Measurements from ENCODE around the gene SRRM5. TPM values are rescaled to one million over a fixed set of nuclear protein-coding genes. Genes with fewer than 3 reads are reported as not detected.

SRRM5 gene
- total RNA-seq, 2 donors from 2014 or later: 0.28 to 0.59 TPM

DNA sequence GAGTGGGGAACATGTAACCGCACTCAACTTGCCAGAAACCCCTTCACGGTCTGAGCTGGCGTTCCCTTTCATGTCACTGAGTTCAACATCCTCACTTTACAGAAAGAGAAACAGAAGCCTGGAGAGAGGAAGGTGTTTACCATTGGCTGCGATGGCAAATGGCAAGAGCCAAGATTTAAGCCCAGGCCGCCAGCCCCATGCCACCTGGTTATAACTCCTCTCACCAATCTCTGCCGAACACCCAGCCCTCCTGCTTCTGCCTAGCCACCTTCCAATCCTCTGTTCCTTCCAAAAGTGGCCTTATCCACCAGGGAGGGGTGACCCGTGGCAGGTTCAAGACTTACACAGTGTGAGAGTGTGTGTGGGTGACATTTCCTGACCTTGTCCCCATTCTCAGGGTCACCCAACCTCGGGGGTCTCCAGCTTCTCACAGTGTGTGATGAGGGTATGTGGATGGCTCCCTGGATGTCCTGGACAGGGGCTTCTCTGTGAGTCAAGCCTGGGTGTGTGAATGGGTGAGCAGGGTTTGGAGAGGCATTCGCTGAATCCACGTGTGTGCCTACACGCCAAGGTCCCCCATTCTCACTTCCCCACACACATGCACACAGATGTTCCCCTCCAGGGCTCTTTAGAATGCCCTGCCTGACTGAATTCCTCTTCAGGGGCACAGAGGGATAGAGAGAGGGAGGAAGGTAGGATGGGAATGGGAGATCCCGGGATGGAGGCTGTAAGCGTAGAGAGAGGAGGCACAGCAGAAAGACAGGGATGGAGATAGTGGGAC is 26.5 kb downstream of the SRRM5 start:
- no peaks in the 10 kb centered on the region for H3K36me3 ChIP-seq
- peak overlapping the region in 1 of 2 donors; percentile 56 for H3K4me3 ChIP-seq
- TF ChIP-seq POLR2A (IDR thresholded peaks at IDR 0.05) (no peak), CTCF (IDR thresholded peaks at IDR 0.05) (no peak), POLR2AphosphoS5 (IDR thresholded peaks at IDR 0.05) (no peak)
- H3K9me3 ChIP-seq: no peaks in the 10 kb centered on the region
- H3K4me1 ChIP-seq (replicated peaks): peaks cover 3% of the 10 kb centered on the region
- WGBS: 54% methylated on average over 13 of the region's 13 CpGs
- no peak for DNase-seq (ENCODE audit: low spot score)
- intact Hi-C loops (cut with DNase I): no loop called here
- H3K27ac ChIP-seq: peak overlapping the region in 1 of 2 donors; percentile 48
- H3K27me3 ChIP-seq (replicated peaks; ENCODE audit: insufficient read depth): no peaks in the 10 kb centered on the region

DNA sequence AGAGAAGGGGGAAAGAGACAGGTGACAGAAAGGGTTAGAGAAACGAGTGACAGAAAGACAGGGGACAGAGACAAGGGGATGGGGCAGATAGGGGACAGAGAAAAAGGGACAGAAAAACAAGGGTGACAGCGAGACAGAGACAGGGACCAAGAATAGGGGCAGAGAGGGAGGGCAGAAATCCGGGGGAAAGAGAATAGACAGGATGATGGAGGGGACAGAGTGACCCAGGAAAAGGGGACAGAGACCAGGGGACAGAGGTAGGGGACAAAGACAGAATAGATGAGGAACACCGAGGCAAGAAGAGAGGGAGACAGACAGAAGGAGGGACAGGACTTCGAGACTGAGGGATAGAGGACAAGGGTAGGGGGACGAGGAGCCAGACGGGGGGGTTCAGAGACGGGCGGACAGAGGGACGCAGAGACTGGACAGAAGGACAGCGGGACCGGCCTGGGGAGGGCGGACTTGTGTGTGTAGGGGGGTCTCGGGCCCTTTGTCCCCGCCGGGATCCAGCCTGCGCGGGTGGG is 27.2 kb downstream of the SRRM5 start:
- DNase-seq (ENCODE audit: low spot score): no peak
- Histone ChIP-seq H3K9me3 (no peaks in the 10 kb centered on the region), H3K4me1 (replicated peaks) (peaks cover 3% of the 10 kb centered on the region), H3K27ac (peak overlapping the region; percentile 38 to 48), H3K36me3 (no peaks in the 10 kb centered on the region), H3K4me3 (peak overlapping the region; percentile 51 to 56), H3K27me3 (replicated peaks; ENCODE audit: insufficient read depth) (no peaks in the 10 kb centered on the region)
- WGBS: 5% methylated on average over 18 of the region's 18 CpGs
- intact Hi-C loops (cut with DNase I): no loop called here
- TF ChIP-seq CTCF (IDR thresholded peaks at IDR 0.05): no peak
- TF ChIP-seq POLR2AphosphoS5 (IDR thresholded peaks at IDR 0.05): no peak
- TF ChIP-seq POLR2A (IDR thresholded peaks at IDR 0.05): no peak

GRCh38 chr19:43639519-43640423 is 27.9 kb downstream of the SRRM5 start, which contains the start of gene CADM4:
Gene CADM4, minus strand, starts transcription at chr19:43639850. Its CDS starts 60 bp downstream, at chr19:43639790.
- DNase-seq (ENCODE audit: low spot score): peak; percentile 43
- peak; percentile 22 for TF ChIP-seq POLR2A (IDR thresholded peaks at IDR 0.05)
- TF ChIP-seq POLR2AphosphoS5 (IDR thresholded peaks at IDR 0.05): no peak
- H3K4me1 ChIP-seq (replicated peaks): peaks cover 3% of the 10 kb centered on the region
- intact Hi-C loops (cut with DNase I): no loop called here
- no peaks in the 10 kb centered on the region for H3K9me3 ChIP-seq
- H3K4me3 ChIP-seq: peak within 1 kb of the TSS; percentile 51 to 56
- peak within 1 kb of the TSS; percentile 45 to 52 for H3K27ac ChIP-seq
- no peaks in the 10 kb centered on the region for H3K27me3 ChIP-seq (replicated peaks; ENCODE audit: insufficient read depth)
- WGBS: 2% methylated on average over 59 of the region's 110 CpGs
- no peaks in the 10 kb centered on the region for H3K36me3 ChIP-seq

GRCh38 chr19:43640424-43640757 is 28.5 kb downstream of the SRRM5 start:
- intact Hi-C loops (cut with DNase I): no loop called here
- H3K9me3 ChIP-seq: no peaks in the 10 kb centered on the region
- H3K27ac ChIP-seq: peak overlapping the region; percentile 45 to 52
- 3% methylated on average over 9 of the region's 9 CpGs for WGBS
- H3K36me3 ChIP-seq: no peaks in the 10 kb centered on the region
- H3K4me3 ChIP-seq: peak overlapping the region; percentile 51 to 56
- TF ChIP-seq POLR2AphosphoS5 (IDR thresholded peaks at IDR 0.05) (no peak), POLR2A (IDR thresholded peaks at IDR 0.05) (peak; percentile 44), CTCF (IDR thresholded peaks at IDR 0.05) (no peak)
- no peaks in the 10 kb centered on the region for H3K27me3 ChIP-seq (replicated peaks; ENCODE audit: insufficient read depth)
- H3K4me1 ChIP-seq (replicated peaks): peaks cover 3% of the 10 kb centered on the region
- no peak for DNase-seq (ENCODE audit: low spot score)

DNA sequence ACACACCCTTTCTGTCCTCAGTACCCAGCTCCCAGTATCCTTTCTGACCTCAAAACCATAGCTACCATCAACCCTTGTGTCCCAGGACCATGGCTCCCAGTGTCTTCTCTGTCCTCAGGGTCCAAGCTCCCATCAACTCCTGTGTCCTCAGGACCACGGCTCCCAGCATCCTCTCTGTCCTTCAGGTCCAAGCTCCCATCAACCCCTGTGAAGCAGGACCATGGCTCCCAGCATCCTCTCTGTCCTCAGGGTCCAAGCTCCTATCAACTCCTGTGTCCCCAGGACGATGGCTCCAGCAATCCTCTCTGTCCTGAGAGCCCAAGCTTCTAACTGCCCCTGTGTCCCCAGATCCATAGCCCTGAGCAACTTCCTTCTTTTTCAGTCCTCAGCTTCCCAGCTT is 29.4 kb downstream of the SRRM5 start:
- no peak for TF ChIP-seq CTCF (IDR thresholded peaks at IDR 0.05)
- no peak for TF ChIP-seq POLR2AphosphoS5 (IDR thresholded peaks at IDR 0.05)
- TF ChIP-seq POLR2A (IDR thresholded peaks at IDR 0.05): no peak
- no peak for DNase-seq (ENCODE audit: low spot score)
- intact Hi-C loops (cut with DNase I): no loop called here
- Histone ChIP-seq H3K9me3 (no peaks in the 10 kb centered on the region), H3K36me3 (no peaks in the 10 kb centered on the region), H3K4me3 (no peak overlapping the region), H3K4me1 (replicated peaks) (peaks cover 3% of the 10 kb centered on the region), H3K27ac (no peak overlapping the region), H3K27me3 (replicated peaks; ENCODE audit: insufficient read depth) (no peaks in the 10 kb centered on the region)
- 83% methylated on average over 2 of the region's 2 CpGs for WGBS
